ENCODE measurements around the gene BMPR2.
"Not testable (repeated sequence)": the region's sequence is repeated elsewhere in the genome, so short reads cannot be mapped to it uniquely, and the experiment has no call there.

The BMPR2 gene

DNA sequence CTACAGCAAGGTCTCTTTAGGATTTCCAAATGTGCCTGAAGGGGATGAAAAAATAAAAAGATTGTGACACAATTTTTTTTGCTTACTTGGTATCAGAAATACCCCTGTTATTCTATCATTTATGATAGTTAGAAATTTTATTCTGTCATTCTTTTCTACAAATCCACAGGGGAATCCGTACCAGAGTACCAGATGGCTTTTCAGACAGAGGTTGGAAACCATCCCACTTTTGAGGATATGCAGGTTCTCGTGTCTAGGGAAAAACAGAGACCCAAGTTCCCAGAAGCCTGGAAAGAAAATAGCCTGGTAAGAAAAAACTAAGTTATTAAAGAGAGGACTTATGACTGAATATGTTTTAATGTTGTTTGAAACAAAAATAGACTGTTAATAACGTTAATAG, 166.0 kb downstream of the BMPR2 start:
- no peak for DNase-seq

DNA sequence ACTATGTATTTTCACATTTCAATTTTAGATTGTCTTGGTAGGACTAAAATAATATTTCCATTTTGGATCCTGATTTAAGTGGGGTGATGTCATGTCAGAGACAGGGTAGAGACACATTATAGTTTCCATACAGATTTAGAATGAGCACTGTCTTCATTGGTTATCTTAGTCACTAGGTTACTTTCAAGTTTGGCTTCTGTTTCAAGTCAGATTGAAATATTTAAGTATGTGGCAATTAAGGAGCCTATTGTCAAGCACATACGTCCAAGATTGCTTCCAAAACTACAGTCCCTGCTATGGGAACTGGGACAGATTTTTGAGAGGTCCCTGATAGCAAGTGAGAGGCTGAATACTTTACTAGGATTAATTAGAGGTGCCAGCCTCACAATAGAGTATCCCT, 169.4 kb downstream of the BMPR2 start:
- no peak for DNase-seq

GRCh38 chr2:202545931-202546330, 169.8 kb downstream of the BMPR2 start:
- no peak for DNase-seq

DNA sequence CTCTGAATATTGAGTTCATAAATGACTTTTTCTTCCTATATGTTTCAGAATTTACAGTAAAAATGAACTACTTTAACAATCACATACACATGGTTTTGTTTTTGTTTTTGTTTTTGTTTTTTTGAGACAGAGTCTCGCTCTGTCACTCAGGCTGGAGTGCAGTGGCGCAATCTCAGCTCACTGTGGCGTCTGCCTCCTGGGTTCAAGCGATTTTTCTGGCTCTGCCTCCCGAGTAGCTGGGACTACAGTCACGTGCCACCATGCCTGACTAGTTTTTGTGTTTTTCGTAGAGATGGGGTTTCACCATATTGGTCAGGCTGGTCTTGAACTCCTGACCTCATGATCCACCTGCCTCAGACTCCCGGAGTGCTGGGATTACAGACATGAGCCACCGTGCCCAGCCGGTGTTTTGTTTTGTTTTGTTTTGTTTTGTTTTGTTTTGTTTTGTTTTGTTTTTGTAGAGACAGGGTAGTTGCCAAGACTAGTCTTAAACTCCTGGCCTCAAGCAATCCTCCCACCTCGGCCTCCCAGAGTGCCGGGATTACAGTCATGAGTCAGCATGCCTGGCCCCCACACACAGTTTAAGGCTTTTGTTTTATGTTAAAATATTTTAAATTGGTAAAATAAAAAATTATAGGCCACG, 170.5 kb downstream of the BMPR2 start:
- not testable (repeated sequence) for DNase-seq

DNA sequence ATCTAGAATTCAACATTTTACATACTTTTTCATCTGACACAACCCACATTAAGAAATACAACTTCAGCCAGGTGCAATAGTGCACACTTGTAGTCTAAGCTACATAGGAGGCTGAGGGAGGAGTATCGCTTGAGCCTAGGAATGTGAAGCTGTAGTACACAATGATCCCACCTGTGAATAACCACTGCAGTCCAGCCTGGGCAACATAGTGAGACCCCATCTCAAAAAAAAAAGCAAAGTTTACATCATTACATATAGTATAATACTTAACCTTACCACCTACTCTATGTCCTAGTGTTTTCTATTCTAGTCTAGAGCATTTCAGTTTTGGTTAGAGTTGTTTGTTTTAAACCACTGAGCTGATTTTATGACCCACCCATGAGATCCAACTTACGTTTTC, 172.1 kb downstream of the BMPR2 start:
- no peak for DNase-seq

GRCh38 chr2:202551000-202551399, 174.9 kb downstream of the BMPR2 start:
- not testable (repeated sequence) for DNase-seq

- no peak for DNase-seq
Measured at GRCh38 chr2:202555356-202555755, 179.2 kb downstream of the BMPR2 start.

- no peak for DNase-seq
Measured at GRCh38 chr2:202560200-202560599, 184.1 kb downstream of the BMPR2 start.

- DNase-seq: no peak
Measured at GRCh38 chr2:202564226-202564625, 188.1 kb downstream of the BMPR2 start.

DNA sequence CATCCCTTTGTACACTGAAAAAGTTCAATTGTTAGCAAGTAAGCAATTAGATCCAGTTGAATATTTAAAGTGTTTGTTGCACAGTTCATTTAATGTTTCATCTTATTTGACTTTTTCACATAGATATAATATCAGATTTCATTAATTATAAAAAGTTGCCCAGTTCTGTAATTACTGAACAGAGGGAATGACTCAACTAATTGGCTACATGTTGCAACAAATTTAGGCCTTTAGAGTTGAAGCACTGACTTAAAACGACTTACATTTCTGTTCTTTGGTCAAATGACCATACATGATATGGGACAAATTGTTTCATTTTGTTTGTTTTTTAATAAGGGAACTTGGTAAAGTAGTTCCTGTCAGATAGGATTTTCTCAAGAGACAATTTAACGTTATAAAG, 190.2 kb downstream of the BMPR2 start:
- no peak for DNase-seq

- no peak for DNase-seq
Measured at GRCh38 chr2:202574541-202574940, 198.4 kb downstream of the BMPR2 start.

DNA sequence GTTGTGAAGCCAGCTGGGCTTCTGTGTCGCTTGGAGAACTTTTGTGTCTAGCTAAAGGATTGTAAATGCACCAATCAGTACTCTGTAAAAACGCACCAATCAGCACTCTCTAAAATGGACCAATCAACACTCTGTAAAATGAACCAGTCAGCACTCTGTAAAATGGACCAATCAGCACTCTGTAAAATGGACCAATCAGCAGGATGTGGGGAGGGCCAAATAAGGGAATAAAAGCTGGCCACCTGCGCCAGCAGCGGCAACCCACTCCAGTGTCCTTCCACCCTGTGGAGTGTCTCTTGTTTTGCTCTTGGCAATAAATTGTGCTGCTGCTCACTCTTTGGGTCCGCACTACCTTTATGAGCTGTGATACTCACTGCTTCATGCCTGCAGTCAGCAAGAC, 199.1 kb downstream of the BMPR2 start:
- DNase-seq: not testable (repeated sequence)

DNA sequence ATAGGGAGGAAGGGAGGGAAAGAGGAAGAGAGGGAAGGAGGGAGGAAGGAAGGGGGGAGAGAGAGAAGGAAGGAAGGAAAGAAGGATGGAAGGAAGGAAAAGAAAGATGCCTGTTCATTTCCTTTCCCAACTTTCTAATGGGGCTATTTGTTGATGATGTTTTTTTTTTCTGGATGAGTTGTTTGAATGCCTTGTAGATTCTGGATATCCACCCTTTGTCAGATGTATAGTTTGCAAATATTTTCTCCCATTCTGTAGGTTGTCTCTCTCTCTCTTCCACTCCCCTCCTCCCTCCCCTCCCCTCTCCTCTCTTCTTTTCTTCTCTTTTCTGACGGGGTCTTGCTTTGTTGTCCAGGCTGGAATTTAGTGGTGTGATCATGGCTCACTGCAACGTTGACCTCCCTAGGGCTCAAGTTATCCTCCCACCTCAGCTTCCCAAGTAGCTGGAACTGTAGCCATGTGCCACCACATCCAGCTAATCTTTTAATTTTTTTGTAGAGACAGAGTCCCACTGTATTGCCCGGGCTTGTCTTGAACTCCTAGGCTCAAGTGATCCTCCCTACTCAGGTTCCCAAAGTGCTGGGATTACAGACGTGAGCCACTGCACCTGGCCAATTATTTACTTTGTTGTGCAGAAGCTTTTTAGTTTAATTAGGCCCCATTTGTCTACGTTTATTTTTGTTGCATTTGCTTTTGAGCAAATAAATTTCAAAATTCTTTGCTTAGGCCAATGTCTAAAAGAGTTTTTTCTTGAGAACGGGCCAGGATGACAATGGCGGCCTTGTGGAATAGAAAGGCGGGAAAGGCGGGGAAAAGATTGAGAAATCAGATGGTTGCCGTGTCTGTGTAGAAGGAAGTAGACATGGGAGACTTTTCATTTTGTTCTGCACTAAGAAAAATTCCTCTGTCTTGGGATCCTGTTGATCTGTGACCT, 201.4 kb downstream of the BMPR2 start:
- no peak for DNase-seq

DNA sequence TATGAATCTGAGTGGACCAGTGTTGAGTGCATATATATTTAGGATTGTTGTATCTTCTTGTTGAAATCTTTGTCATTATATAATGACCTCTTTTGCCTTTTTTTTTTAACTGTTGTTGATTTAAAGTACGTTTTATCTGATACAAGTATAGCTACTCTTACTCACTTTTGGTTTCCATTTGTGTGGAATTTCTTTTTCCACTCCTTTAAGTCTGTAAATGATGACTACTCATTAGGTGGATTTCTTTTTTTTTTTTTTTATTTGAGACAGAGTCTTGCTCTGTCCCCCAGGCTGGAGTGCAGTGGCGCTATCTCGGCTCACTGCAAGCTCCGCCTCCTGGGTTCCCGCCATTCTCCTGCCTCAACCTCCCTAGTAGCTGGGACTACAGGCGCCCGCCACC, 206.7 kb downstream of the BMPR2 start:
- not testable (repeated sequence) for DNase-seq

GRCh38 chr2:202583709-202584219, 207.6 kb downstream of the BMPR2 start:
- DNase-seq: no peak

DNA sequence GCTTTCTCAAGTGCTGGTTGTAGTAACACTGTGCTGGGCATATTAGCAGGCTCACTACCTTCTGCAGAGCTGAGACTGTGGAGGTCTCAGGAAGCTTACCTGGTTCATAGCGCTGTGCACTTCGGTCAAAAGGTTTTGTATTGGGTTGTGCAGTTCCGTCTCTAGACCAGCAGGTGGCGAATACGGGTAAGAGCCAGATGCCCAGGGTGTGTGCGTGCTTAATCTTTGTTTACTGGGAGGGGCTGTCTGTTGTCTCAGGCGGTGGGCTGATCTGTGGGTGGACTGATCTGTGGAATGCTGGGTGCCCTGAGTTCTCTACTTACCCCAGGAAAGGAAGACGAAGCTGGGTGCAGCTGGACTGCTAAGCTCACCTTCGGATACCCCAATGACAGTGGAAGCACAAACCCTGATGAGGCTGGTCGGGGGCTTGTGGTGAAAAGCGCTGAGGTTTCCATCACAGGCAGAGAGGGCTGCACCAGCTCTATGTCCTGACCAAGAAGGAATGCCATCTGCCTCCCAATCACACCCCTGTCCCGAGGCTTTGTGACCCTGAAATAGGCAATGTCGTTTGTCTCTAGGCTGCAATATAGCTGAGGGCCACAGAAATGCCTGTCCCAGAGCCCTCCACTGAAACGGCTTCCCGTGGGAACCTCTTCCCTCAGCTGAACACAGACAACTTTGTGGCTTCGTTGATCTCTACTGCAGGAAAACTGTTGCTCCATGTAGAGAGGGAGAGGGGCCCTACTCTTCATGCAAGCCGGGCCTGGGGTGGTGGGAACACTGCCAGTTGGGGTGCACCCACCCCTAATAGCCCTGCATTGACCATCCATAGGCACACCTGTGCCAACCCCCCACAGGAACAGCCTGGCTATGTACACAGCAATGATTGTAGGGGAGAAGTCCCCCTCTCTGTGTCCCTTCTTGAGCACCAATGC, 212.8 kb downstream of the BMPR2 start:
- peak; percentile 73 for DNase-seq

GRCh38 chr2:202589582-202589949, 213.4 kb downstream of the BMPR2 start:
- DNase-seq: no peak

DNA sequence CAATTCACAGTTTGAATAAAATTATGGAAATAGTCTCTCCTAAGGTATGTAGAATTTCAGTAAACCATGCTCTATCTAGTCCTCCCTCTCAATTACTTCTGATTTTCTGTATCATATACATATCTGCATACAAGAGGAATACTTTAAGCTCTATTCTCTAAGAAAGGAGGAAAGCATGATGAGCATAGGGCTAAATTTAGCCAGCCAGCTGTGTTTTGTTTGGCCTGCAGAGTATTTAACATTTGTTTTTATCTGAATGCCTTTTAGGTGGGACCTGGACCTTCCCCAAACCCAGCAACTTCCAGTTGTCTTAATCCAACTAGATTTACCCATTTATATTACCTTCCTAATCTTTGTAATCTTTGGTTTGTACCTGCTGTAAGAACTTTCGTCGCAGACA, 216.4 kb downstream of the BMPR2 start:
- no peak for DNase-seq

- no peak for DNase-seq
Measured at GRCh38 chr2:202599105-202599504, 223.0 kb downstream of the BMPR2 start.

- DNase-seq: no peak
Measured at GRCh38 chr2:202599911-202600310, 223.8 kb downstream of the BMPR2 start.

GRCh38 chr2:202604699-202605098, 228.6 kb downstream of the BMPR2 start:
- no peak for DNase-seq

GRCh38 chr2:202605174-202605573, 229.0 kb downstream of the BMPR2 start:
- DNase-seq: no peak
